HUES6 (cell line): Measurements from ENCODE around the gene OGA.

ENCODE experiments used
- H3K27ac ChIP-seq: 2 replicates; pipeline ENCODE4 v1.7.0; 2013; ENCODE audit warnings: low read depth, mild to moderate bottlenecking, low read length, inconsistent platforms
- H3K27me3 ChIP-seq: 2 replicates; pipeline ENCODE4 v1.6.1; 2013; ENCODE audit warnings: low read length; ENCODE audit not compliant: control insufficient read depth, insufficient read depth
- H3K36me3 ChIP-seq: 2 replicates; pipeline ENCODE4 v1.6.1; 2013; ENCODE audit warnings: low read length; ENCODE audit not compliant: control insufficient read depth, insufficient read depth
- H3K4me1 ChIP-seq: 2 replicates; pipeline ENCODE4 v1.6.1; 2013; ENCODE audit warnings: low read length; ENCODE audit not compliant: control insufficient read depth, insufficient read depth
- H3K4me3 ChIP-seq: 2 replicates; pipeline ENCODE4 v1.5.1; 2013; ENCODE audit warnings: low read depth, low read length
- H3K9ac ChIP-seq: one replicate; pipeline ENCODE4 v1.6.1; 2013; ENCODE audit warnings: mild to moderate bottlenecking, low read length
- H3K9me3 ChIP-seq: 2 replicates; pipeline ENCODE4 v1.6.1; 2013; ENCODE audit warnings: low read depth, low read length; ENCODE audit not compliant: control insufficient read depth, insufficient read depth

Gene OGA

DNA sequence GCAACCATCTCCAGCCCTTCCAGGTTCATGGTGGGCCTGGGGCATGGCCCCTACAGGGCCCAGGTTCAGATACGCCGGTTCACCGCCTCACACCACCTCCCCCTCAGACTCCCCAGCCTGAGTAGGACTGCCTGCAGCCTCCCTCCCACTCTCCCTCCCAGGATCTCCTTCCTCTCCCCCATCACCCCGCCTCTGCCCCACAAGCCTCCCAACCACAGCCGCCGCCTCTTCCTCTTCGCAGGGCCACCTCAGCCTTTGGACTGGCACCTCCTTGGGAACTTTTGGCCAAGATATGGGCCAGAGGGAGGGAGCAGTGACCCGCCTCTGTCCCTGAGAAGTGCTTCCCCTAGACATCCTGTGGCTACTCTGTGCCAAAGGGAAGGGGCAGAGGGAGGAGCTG lies 16.1 kb upstream of the OGA start:
- no peak overlapping the region for H3K9ac ChIP-seq
- H3K36me3 ChIP-seq, result no peaks in the 10 kb centered on the region
- H3K9me3 ChIP-seq, result no peaks in the 10 kb centered on the region
- no peaks in the 10 kb centered on the region for H3K27me3 ChIP-seq
- H3K27ac ChIP-seq, result no peak overlapping the region
- no peak overlapping the region for H3K4me3 ChIP-seq
- H3K4me1 ChIP-seq, result peaks cover 23% of the 10 kb centered on the region

DNA sequence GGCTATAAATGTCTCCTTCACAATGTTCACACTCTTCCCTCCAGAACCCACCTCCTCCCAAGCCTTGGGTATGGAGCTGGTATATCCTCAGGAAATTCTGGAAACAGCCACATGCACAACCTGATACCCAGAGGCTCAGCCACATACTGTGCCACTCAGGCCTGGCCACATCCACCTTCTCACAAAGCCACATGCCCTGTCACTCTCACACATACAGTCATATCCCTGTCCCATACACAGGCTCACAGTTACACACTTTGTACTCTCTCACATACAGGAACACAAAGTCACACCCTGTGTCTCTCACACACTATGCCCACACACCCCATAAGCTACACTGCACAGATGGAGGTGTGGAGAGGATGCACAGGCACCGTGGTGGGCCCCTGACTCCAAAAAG lies 15.2 kb upstream of the OGA start:
- H3K9ac ChIP-seq, result no peak overlapping the region
- no peaks in the 10 kb centered on the region for H3K9me3 ChIP-seq
- H3K27me3 ChIP-seq, result no peaks in the 10 kb centered on the region
- peaks cover 24% of the 10 kb centered on the region for H3K4me1 ChIP-seq
- no peaks in the 10 kb centered on the region for H3K36me3 ChIP-seq
- no peak overlapping the region for H3K27ac ChIP-seq
- H3K4me3 ChIP-seq, result no peak overlapping the region

DNA sequence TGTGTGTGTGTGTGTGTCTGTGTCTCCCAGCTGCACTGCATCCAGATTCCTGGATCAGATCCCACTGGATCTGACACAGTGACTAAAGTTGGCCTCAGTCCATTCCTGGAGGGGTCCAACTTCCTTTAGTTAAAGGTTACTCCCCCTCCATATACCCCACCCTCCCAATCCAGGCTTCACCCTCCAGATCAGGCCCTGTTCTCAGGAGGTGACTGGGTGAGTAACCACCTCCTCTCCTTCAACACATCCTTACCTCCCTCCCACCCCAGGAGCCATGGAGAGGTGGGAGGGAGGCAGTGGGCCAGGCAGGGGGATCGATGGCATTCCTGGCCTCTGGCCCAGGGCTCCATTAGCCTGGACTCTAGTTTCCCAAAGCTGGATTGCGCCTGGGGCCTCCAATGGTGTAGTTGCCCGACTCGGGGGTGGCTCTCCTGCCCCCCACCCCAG lies 14.1 kb upstream of the OGA start:
- no peaks in the 10 kb centered on the region for H3K36me3 ChIP-seq
- no peak overlapping the region for H3K9ac ChIP-seq
- H3K27ac ChIP-seq, result no peak overlapping the region
- peaks cover 25% of the 10 kb centered on the region for H3K4me1 ChIP-seq
- no peak overlapping the region for H3K4me3 ChIP-seq
- H3K27me3 ChIP-seq, result no peaks in the 10 kb centered on the region
- H3K9me3 ChIP-seq, result no peaks in the 10 kb centered on the region

DNA sequence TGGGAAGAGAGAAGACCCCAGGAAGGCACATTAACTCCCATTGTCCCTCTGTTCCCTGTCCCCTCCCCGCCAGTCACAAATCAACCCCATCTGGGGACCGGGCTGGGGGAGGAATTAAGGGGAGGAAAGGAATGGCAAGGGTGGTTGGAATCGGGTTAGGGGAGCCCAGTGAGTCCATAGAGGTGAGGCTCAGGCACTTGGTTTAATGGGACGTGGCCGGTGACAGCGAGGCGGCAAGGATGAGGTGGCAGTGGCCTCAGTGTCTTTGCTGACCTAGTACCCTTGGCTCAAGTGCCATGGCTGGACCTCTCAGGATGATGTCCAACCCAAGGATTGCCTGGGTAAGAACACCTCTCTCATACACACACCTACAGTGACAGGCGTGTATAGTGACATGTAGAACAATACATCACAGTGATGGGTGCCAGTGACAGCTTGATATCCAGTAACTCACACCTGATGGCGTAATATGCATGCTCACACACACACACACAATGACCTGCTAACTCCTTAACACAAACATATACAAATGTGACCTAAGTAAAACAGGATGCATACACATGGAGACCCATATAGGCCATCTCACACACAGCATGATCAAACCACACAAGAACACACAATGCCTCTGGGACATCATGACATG lies 13.0 kb upstream of the OGA start:
- H3K9me3 ChIP-seq, result no peaks in the 10 kb centered on the region
- H3K27ac ChIP-seq, result no peak overlapping the region
- H3K27me3 ChIP-seq, result no peaks in the 10 kb centered on the region
- H3K4me1 ChIP-seq, result peaks cover 25% of the 10 kb centered on the region
- H3K36me3 ChIP-seq, result no peaks in the 10 kb centered on the region
- H3K9ac ChIP-seq, result peak overlapping the region; percentile 40
- peak overlapping the region; percentile 69 for H3K4me3 ChIP-seq

DNA sequence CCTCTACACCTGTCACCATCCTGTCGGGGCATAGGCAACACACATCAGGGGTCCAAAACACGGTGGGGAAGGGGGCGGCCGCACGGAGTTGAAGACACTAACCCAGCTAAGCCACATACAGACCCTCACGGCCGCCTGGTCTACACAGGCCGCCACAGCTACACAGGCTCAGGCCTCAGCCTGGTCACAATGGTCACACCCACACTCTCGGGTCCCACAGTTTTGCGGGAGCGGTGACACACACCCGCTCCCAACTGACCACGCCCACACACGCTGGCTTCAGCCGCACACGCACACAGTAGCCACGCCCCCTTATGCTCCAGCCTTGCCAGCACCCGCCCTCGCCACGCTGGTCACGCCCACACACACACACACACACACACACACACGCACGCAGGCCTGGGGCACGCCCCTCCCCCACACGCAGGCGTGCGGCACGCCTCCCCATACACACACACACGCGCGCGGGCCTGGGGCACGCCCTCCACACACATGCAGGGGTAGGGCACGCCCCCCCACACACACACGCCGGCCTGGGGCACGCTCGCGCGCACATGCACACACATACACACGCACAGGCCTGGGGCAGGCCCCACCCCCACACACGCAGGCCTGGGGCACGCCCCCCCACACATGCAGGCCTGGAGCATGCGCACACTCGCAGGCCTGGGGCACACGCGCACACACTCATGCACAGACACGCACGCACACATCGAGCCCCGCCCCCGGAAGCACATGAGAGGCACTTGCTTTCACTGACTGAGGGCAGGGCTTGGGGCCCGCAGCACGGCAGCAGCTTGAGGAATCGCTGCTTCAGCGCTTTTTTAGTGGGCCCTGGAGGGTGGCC lies 12.3 kb upstream of the OGA start:
- H3K4me1 ChIP-seq, result peaks cover 21% of the 10 kb centered on the region
- no peak overlapping the region for H3K27ac ChIP-seq
- H3K36me3 ChIP-seq, result no peaks in the 10 kb centered on the region
- H3K9ac ChIP-seq, result peak overlapping the region; percentile 40
- no peaks in the 10 kb centered on the region for H3K9me3 ChIP-seq
- no peaks in the 10 kb centered on the region for H3K27me3 ChIP-seq
- peak overlapping the region; percentile 69 for H3K4me3 ChIP-seq

DNA sequence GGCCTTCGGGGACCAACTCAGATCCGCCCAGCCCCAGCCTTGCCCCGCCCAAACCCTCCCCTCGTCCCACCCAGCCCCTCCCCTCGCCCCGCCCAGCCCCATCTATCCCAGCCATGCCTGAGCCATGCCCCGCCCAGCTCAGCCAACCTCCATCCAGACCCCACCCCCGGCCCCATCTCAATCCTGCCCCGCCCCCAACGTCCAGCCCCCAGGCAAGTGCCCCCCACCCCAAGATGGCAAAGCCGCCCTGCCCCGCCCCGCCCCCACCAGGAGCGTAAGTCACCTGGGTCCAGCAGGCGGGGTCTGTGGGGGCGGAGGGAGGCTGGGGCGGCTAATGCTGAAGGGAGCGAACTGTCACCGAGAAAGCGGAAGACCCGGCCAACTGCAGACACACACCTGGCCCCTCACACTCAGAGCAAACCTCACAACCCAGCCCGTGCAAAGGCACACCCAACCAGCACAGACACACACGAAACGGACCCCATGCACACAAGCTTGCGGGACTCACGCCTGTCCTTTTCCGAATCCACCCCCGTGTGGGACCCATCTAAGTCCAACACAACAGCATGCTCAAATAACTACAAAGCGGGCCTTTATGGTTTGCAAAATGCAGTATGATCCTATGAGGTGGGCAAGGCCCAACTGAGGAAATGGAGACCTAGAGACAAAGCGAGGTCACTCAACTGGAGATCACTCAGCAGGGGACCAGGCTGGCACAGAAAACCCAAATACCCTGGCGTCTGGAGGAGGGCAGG lies 11.5 kb upstream of the OGA start:
- peaks cover 20% of the 10 kb centered on the region for H3K4me1 ChIP-seq
- no peaks in the 10 kb centered on the region for H3K27me3 ChIP-seq
- H3K4me3 ChIP-seq, result peak overlapping the region; percentile 69
- H3K36me3 ChIP-seq, result no peaks in the 10 kb centered on the region
- H3K9ac ChIP-seq, result no peak overlapping the region
- H3K9me3 ChIP-seq, result no peaks in the 10 kb centered on the region
- no peak overlapping the region for H3K27ac ChIP-seq

DNA sequence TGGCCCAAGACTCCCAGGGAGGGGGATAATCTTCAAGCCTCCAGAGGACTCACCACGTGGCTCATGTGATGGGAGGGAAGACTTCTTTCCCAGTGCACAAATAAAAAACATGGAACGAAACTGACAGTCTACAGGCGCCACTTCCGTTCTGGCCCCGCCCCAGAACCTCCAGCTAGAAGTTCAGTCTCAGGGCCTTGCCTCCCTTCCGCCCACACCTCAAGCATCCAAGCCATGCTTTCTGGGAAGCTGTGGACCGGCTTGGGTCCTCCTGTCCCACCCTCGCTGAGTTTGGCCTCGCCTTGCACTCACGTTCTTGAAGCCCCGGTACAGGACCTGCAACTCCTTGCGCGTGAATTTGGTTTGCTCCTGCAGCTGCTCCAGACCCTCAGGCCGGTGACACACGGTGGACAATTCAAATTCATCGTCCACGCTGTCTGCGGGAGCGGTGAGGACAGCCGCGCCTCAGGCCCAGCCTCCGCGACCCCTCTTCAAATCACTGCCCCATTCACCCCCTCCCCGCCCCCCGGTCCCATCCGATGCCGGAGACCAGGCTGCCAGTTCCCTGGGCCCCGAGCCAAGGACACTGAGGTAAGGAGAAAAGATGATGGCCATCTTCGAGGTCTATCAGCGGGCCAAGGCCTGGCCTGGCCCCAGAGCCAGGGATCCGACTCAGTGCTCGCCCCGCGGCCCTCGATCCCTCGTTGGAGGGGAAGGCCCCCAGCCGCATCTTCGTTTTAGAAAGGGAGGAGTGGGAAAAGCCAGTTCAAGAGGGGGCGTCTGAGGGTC lies 10.7 kb upstream of the OGA start:
- Histone ChIP-seq H3K27me3 (no peaks in the 10 kb centered on the region), H3K9ac (no peak overlapping the region), H3K4me3 (peak overlapping the region; percentile 57), H3K9me3 (no peaks in the 10 kb centered on the region), H3K27ac (no peak overlapping the region), H3K36me3 (no peaks in the 10 kb centered on the region), H3K4me1 (peaks cover 20% of the 10 kb centered on the region)

DNA sequence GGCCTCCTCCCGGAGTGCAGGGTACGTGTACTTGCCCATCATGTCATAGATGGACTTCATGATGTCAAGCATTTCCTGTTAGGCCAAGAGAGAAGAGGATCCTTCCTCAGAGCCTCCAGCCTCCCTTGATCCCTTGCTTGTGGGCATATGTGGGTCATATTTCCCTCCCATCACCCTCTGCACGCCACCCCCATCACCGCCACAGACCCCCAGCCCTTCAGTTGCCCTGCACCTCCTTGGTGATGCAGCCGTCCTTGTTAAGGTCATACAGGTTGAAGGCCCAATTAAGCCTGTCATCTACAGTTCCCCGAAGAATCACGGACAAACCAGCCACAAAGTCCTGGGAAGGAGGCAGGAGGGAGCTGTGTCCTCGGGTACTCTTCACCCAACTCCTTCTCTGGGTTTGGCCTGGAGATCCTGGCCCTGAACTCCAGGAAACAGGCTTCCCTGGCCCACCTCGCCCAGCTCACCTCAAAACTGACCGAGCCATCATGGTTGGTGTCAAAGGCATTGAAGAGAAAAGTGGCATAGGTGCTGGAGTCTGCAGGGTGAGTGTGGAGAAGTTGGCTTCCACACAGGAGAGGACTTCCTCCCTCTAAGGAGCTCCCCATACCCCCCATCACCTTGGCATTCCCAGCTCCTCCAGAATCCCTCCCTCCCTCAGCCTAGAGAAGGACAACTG lies 9.8 kb upstream of the OGA start:
- H3K9me3 ChIP-seq, result no peaks in the 10 kb centered on the region
- H3K27ac ChIP-seq, result no peak overlapping the region
- no peaks in the 10 kb centered on the region for H3K36me3 ChIP-seq
- no peaks in the 10 kb centered on the region for H3K27me3 ChIP-seq
- no peak overlapping the region for H3K9ac ChIP-seq
- peaks cover 20% of the 10 kb centered on the region for H3K4me1 ChIP-seq
- no peak overlapping the region for H3K4me3 ChIP-seq

DNA sequence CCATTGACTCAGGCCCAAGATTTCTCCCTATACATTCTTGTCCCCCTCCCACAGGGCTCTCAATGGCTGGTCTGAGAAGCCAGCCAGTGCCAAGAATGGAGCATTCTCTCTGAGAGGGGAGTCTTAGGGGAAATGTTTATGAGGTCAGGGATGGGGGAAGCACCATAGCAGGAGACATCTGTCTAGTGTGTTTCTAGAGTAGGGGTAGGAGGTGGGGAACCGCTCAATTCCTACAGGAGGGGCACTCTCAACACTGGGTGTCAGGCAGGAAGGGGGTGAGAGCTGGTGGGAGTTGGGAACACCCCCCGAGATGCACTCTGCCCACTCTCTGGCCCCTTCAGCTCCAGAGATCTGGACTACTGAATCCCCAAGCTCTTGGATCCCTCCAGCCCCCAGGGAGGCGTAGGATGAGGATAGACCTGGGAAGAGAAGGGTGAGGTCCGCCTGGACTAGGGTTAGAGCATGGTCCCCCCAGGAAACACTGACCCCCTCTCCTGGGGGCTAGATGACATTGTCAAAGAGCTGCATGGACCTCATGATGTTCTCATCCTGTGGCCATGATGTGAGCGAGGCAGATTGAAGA lies 8.7 kb upstream of the OGA start:
- Histone ChIP-seq H3K4me3 (no peak overlapping the region), H3K4me1 (peaks cover 20% of the 10 kb centered on the region), H3K9ac (no peak overlapping the region), H3K27me3 (no peaks in the 10 kb centered on the region), H3K36me3 (no peaks in the 10 kb centered on the region), H3K27ac (no peak overlapping the region), H3K9me3 (no peaks in the 10 kb centered on the region)

DNA sequence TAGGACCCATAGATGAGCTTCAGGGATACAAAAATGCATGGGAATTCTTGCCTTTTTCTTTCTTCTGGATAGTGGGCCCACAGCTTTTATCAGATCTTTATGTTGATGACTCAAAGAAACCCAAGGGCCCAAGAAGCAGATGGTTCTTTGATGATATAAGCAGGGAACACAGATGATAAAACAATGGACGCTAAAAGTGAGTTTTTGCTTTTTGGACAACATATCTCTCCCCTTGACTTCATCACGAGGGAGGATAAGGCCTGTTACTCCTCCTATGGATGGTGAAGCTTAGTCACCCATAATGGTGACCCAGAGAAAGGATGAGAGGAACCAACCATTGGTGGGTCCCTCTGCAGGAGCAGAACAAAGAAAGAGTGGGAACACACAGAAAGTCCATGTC lies 6.5 kb upstream of the OGA start:
- H3K36me3 ChIP-seq, result no peaks in the 10 kb centered on the region
- no peaks in the 10 kb centered on the region for H3K9me3 ChIP-seq
- no peaks in the 10 kb centered on the region for H3K27me3 ChIP-seq
- peaks cover 7% of the 10 kb centered on the region; the same call in 1 of the 2 replicates for H3K4me1 ChIP-seq
- no peak overlapping the region for H3K9ac ChIP-seq
- no peak overlapping the region for H3K4me3 ChIP-seq
- no peak overlapping the region for H3K27ac ChIP-seq
